22Rv1 (cell line): Measurements from ENCODE around the gene CCER1.
A peak's percentile ranks its signal among the peaks of the same experiment; 100 is the strongest.
"Not testable (repeated sequence)": the region's sequence is repeated elsewhere in the genome, so short reads cannot be mapped to it uniquely, and the experiment has no call there.

ENCODE experiments used
- H3K27ac ChIP-seq: fragments of 450-650 bp; 2 replicates; pipeline ENCODE4 v1.5.1; 2017
- ZFX ChIP-seq: fragments of 450-650 bp; IDR thresholded peaks from 2 replicates; pipeline ENCODE4 v1.6.1; 2017; ENCODE audit warnings: antibody characterized with exemption, borderline replicate concordance
- TF ChIP-seq, protein P1 (sequence below): fragments of 450-650 bp; IDR thresholded peaks from 2 replicates; pipeline ENCODE4 v1.5.1; 2017; ENCODE audit warnings: mild to moderate bottlenecking

Gene CCER1

DNA sequence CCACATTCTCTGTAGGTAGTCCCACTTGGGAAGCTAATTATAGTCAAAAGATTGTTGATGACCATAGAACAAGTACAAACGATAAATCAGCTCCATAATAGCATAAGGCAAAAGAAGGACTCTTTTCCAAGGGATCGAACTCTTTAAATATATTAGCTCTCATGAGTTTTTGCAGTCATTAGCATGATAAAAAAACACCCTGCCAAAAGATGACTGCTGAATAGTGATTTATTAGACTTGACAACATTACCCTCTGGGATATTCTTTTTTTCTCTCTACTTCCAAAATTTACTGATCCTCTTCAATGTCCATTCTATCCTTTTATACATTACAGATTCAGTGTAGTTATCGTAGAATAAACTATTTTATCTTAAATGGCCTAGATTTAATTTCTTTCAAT, 35.6 kb upstream of the CCER1 start:
- TF ChIP-seq, protein P1, sequence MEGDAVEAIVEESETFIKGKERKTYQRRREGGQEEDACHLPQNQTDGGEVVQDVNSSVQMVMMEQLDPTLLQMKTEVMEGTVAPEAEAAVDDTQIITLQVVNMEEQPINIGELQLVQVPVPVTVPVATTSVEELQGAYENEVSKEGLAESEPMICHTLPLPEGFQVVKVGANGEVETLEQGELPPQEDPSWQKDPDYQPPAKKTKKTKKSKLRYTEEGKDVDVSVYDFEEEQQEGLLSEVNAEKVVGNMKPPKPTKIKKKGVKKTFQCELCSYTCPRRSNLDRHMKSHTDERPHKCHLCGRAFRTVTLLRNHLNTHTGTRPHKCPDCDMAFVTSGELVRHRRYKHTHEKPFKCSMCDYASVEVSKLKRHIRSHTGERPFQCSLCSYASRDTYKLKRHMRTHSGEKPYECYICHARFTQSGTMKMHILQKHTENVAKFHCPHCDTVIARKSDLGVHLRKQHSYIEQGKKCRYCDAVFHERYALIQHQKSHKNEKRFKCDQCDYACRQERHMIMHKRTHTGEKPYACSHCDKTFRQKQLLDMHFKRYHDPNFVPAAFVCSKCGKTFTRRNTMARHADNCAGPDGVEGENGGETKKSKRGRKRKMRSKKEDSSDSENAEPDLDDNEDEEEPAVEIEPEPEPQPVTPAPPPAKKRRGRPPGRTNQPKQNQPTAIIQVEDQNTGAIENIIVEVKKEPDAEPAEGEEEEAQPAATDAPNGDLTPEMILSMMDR = no peak
- no peak for TF ChIP-seq ZFX

DNA sequence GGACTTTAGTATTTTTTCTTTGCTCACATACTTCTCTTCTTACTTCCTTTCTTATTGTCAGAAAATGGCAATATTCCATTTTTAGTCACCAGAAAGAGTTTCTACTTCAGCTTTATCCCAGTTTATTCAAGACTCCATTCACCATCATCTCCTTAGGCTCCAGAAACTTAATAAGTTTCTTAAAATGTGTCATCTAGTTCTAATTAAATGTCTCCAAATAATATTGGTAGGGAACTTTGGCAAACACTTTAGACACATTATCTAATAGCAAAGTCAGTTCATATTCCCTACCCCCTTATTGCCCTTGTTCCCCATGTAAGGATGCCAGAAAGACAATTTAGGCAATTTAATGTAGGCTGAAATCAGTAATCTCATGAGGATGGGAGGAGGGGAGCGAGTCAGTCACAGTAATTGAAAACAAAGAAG, 34.7 kb upstream of the CCER1 start:
- TF ChIP-seq, protein P1 = no peak
- no peak overlapping the region for H3K27ac ChIP-seq

More for the DNA sequence above, 35.6 kb upstream of the CCER1 start:
- no peak overlapping the region for H3K27ac ChIP-seq

DNA sequence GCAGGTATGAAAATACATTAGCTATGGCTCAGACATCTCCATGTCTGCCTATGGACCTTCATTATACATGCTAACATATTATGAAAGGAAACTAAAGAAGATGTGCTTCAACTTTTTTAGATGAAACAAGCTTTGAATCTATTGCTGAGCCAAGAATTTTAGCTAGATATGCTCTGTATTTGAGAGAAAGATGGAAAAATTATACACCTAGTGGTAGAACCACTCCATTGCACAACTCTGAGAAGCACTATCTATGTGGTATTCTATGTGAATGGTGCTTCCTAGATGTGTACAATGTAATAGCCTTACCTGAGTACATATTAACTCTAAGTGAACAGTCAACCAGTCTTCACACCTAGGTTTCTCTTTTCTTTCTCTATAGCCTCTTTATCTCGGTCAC, 32.5 kb upstream of the CCER1 start:
- no peak overlapping the region for H3K27ac ChIP-seq
- TF ChIP-seq, protein P1 = peak; percentile 29; the same call in 1 of the 2 replicates
- TF ChIP-seq ZFX = no peak

DNA sequence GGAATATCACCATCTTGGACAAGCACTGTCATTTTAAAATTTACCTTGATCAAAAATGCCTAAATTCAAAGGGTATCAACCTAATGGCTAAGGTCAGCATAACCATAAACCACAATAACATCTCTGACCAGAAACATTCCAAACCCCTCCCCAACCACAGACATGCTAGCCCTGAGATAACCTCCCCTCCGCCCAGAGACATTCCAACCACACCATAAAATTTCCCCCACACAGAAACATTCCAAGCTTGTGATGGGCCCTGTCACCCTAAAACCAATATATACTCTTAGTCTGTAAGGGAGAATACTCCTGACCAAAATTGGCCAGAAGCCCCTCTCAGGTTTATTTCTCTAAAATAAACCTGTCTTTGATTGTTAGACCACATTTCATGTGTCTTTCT, 32.1 kb upstream of the CCER1 start:
- H3K27ac ChIP-seq = no peak overlapping the region
- TF ChIP-seq, protein P1 = no peak

DNA sequence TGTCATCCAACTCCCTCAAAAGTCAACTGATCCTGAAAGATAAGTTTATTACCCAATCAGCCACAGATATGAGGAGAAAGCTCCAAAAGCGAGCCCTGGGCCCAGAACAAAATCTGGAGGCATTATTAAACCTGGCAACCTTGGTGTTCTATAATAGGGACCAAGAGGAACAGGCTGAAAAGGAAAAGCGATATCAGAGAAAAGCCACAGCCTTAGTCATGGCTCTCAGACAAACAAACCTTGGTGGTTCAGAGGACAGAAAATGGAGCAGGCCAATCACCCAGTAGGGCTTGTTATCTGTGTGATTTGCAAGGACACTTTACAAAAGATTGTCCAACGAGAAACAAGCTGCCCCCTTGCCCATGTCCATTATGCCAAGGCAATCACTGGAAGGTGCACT, 30.4 kb upstream of the CCER1 start:
- H3K27ac ChIP-seq = not testable (repeated sequence)

DNA sequence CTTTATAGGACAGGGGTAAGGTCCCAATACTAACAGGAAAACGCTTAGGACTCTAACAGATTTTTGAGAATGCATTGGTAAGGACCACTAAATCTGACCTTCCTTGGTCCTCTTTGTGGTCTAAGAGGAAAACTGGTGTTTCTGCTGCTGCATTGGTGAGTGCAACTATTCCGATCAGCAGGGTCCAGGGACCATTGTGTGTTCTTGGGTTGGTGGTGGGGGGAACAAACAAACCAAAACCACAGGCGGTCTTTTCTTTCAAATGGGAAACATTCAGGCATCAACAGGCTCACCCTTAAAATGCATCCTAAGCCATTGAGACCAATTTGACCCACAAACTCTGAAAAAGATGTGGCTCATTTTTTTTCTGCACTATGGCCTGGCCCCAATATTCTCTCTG, 29.1 kb upstream of the CCER1 start:
- no peak overlapping the region for H3K27ac ChIP-seq
- no peak for TF ChIP-seq ZFX
- TF ChIP-seq, protein P1 = no peak

DNA sequence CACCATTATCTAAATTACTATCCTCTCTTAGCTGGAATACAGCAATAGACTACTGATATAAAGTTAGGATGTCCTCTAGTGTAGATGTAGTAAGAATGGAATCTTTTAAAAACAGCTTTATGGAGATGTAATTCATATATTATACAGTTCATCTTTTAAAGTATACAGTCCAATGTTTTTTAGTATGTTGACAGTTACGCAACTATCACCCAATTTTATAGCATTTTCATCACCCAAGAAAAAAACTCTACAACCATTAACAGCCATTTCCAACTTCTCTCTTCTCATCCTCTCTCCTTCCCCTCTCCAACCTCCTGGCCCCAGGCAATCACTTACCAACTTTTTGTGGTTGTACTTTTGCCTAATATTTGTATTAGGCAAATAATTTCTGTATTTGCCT, 27.2 kb upstream of the CCER1 start:
- TF ChIP-seq, protein P1 = no peak
- no peak for TF ChIP-seq ZFX
- H3K27ac ChIP-seq = no peak overlapping the region

DNA sequence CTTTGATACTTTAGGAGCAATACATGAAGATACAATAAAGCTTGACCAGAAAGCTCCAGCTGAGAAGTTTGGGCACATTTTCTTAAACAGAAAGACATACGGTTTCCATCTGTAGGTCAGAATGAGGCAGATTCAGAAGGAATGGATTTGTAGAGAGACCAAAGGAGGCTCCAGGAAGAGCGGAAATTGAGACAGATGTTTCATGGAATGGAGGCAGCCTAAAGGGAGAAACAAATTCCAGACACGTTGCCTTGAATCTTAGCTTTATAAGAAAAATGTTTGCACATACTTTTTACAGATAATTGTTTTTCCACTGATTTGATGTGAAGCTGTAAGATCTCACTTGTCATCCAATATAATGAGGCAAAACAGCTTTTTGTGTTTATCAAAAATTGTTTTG, 25.0 kb upstream of the CCER1 start:
- no peak for TF ChIP-seq ZFX
- TF ChIP-seq, protein P1 = no peak
- no peak overlapping the region for H3K27ac ChIP-seq
